Stimulated activated CD4-positive, alpha-beta T cell treated with anti-CD3 and anti-CD28 coated beads, TNF-alpha, amount 100 ng/mL, for 24 hours (primary cell): Measurements from ENCODE around the gene ARRDC2.
"Not testable (repeated sequence)": the region's sequence is repeated elsewhere in the genome, so short reads cannot be mapped to it uniquely, and the experiment has no call there.

Source experiments
- DNase-seq, 3 experiments: peaks; one replicate each; pipeline ENCODE4 v3.0.0-alpha.2; 2020; ENCODE audit warnings: low read depth in 3 of 3

ARRDC2 gene

GRCh38 chr19:18016209-18016910, 8.4 kb downstream of the ARRDC2 start:
- DNase-seq = no peak

GRCh38 chr19:18017275-18018083, 9.5 kb downstream of the ARRDC2 start:
- no peak for DNase-seq

DNA sequence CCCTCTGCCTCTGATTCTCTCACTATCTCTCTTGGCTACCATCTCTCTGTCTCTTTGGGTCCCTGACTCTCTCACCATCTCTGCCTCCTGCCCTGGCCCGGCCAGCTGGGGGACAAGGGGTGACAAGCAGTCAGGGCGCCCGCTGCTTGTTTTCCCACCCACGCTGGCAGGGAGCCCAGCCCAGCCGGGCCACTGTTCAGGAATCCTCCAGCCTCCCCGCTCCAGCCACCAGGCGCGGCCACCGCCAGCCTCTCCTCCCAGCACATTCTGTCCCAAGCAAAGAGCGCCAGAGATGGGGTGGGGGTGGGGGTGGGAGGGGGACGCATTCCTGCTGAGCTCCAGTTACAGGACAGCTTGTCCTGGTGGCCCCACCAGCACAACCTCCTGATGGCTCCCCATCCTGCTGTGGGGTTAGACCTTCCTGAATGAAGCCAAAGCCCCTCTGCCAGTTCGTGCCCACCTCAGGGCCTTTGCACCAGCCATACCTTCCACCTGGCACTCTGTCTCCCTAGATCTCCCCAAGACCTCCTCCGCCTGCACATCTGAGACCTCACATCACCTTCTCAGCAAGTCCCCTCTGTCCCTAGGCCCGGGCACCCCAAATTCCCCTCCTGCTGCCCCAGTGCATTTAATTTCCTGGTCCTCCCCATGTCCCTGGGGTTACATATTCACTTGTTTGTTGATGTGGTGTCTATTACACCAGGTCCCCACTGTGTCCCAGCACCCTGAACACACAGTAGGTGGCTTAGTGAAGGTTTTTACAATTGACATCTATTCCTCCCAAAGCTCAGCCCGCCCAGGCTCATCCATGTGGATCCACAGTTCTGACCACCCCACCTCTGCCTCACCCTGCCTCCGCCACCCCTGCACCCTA, 12.5 kb downstream of the ARRDC2 start:
- no peak for DNase-seq

DNA sequence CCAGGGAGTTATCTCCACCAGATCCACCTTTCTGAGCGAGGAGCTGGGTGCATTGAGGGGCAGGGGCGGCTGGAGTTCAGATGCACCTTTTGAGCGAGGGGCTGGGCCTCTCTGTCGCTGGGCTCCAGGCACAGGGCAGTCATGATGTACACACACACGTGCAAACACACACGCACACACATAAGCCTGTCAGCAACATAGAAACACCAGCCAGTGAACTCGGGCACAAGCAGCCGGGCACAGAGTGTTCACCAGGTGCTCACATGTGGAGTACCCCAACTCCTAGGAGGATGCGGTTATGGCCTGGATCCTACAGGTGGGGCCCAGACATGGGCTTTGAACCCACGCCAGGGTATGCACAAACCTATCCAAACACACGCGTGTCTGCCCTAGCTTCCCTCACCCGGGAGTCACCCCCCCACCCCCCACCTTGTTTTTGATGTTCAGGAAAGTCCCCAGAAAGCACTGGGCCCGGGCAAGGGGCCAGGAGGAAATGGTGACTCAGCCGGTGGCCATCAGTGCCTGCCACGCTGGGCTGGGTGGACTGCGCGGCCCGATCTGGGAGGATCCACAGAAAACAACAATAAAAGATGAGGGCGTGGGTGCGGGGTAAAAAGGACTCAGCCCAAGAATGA, 13.3 kb downstream of the ARRDC2 start:
- peak in 1 of 3 experiments; percentile 57 for DNase-seq

DNA sequence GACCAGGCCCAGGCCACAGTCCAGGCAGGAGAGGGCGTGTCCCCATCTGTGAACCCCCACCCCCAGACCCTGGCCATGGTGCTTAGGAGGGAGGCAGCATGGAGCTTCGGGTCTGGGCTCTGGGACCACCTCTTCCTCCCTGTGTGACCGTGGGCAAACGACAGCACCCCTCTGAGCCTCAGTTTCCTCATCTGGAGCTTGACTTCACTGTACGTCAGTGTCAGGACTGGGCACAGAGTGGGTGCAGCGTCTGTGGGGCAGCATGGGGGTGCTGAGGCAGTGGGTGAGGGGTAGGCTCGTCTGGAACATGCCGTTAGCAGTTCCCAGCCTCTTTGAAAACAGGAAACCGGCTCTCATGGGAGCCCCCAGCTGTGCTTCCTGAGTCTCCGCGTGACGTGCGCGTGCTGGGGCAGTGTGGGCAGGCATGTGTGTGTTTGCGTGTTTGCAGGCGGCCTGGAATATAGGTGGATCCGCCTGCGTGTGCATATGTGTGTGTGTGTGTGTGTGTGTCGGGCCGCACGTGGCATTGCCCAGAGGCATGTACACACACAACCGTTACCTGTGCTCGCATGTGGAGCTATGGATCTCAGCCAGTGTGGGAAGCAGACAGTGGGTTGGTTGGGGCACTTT, 15.8 kb downstream of the ARRDC2 start:
- DNase-seq = peak in 1 of 3 experiments; percentile 38

DNA sequence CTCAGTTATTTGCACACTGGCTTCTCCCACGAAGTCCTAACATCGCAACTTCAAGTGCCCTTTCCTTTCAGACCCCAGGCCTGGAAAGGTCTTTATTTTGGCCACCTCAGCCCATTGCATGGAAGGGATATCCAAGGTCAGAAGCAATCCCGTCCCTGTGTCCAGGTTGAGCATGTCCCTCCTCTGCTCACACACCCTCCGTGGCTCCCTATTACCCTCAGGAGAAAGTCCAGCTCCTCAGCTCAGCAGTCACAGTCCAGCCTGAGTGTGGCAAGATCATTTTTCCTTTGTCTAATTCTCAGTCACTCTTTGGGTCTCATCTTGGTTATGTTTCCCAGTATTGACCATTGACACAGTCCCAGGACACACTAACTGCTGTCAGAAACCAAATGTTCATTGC, 19.2 kb downstream of the ARRDC2 start:
- DNase-seq = no peak

DNA sequence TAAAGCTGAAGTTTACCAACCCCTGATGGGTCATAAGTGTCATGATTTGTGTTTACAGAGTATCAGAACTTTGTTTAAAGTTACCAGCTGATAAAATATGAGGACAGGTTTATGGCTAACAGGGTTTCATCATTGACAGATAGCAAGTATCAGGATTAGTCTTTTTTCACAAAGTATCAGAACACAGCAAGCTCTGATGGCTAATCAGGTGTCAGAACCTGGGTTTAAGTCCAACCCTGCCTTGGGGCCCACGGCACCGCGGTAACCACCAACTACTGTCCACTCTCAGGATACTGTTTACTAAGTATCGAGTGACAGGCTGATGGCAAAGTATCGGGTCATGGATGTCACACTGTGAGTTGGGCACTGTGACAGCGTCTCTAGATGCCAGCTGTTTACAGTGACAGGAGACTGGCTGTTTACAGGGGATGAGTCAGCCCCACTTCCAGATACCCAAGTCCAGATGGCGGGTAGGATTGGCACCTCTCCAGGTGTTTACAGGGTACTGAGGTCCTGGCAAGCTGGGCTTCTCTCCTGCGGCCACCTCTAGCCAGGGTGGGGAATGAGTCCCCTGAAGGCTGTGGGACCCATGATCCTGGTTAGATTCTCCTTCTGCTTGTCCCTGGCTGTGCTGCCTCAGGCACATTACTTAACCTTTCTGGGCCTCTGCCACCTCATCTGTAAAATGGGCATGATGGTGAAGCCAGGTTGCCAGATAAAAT, 21.8 kb downstream of the ARRDC2 start:
- DNase-seq = no peak

DNA sequence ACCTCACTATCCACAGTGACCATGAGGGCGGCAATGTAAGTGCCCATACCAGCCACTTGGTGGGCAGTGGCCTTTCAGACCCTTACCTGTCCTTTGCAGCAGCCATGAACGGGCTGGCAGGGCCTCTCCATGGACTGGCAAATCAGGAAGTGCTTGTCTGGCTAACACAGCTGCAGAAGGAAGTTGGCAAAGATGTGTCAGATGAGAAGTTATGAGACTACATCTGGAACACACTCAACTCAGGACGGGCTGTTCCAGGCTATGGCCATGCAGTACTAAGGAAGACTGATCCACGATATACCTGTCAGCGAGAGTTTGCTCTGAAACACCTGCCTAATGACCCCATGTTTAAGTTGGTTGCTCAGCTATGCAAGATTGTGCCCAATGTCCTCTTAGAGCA, 23.4 kb downstream of the ARRDC2 start:
- DNase-seq = not testable (repeated sequence)

DNA sequence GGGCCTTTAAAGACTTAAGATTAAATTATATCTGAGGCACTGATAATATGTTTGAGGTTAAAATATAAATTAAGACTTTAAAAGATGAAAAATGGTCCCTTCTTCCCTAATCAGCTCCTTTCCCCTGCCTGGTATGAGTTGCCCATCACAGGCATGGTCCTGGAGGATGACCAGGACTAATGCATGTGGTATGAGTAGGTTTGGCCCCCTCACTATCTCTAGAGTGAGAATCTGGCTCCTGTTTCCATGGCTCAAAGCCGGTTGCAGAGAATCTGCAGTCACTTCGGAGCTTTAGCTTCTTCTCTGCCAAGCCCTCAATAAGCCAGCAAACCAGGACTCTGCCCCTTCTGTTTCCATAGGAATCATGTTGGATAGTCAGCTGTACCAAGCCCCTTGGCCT, 24.1 kb downstream of the ARRDC2 start:
- DNase-seq = not testable (repeated sequence)

GRCh38 chr19:18041054-18041453, 33.1 kb downstream of the ARRDC2 start:
- no peak for DNase-seq

- DNase-seq = no peak
These were observed 35.7 kb downstream of the ARRDC2 start for GRCh38 chr19:18043676-18044075.

GRCh38 chr19:18044825-18045304, 36.9 kb downstream of the ARRDC2 start:
- peak; percentile 74 to 89 (median 81) for DNase-seq

DNA sequence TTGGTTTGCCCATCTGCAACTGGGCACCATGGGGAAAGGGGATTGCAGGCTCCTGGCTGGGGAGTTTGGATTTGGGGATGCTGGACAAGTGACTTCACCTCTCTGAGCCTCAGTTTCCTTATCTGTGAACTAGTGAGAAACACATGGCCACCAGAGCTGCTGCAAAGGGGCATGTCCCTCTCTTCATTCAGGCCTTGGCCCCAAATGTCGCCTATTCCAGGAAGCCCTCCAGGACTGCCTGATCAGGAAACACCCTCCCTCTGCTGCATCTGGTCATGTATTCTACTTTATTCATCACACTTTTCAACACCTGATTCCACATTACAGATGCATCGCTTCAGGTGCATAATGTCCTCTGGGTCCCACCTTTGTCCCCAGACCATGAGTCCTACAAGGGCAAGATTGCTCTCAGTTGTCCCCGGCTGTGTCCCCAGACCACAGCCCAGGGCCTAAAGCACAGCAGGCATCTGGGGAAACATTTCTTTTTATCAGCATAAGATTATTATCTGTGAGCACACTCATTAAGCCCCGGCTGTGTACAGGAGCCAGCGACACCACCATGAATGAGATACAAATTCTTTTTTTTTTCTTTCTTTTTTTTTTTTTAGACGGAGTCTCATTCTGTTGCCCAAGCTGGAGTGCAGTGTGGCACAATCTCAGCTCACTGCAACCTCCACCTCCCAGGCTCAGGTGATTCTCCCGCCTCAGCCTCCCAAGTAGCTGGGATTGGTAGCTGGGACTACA, 37.5 kb downstream of the ARRDC2 start:
- DNase-seq = no peak

GRCh38 chr19:18046059-18046718, 38.2 kb downstream of the ARRDC2 start:
- DNase-seq = no peak

DNA sequence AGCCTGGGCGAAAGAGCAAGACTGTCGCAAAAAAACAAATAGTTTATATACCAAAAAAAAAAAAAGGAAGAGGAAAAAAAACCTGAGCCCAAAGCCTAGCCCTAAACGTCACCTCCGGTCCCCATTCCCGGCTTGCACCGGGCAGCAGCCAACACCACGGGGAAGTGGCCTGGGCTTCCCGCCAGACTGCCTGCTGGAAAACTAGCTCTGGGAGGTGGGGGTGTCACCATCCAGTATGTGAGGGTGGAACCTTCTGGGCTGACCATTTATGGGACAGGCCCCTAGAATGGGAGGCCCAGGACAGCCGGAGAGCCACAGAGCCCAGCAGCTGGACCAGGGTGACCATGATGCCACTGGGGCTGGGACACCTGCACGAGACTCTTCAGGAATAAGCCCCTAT, 41.4 kb downstream of the ARRDC2 start:
- no peak for DNase-seq

GRCh38 chr19:18051887-18052286, 43.9 kb downstream of the ARRDC2 start:
- no peak for DNase-seq

DNA sequence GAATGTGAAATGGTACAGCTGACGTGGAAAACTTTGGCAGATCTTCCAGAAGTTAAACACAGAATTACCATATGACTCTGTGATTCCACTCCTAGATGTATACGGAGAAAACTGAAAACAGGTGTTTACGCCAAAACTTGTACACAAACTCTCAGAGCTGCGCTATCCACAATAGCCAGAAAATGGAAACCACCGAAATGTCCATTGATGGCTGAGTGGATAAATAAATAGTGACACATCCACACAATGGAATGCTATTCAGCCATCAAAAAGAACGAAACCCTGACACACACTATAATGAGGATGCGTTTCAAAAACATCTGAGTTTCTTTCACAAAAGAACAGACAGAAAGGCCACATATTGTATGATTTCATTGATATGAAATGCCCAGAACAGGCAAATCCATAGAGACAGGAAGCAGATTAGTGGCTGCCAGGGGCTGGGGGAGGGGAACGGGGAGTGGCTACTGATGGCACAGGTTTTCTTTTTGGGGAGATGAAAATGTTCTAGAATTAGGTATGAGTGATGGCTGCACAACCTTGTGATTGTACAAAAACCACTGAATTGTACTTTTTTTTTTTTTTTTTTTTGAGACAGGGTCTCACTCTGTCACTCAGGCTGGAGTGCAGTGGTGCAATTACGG, 45.7 kb downstream of the ARRDC2 start:
- no peak for DNase-seq

GRCh38 chr19:18055967-18056366, 48.0 kb downstream of the ARRDC2 start:
- DNase-seq = no peak

- no peak for DNase-seq
These were observed 49.6 kb downstream of the ARRDC2 start for GRCh38 chr19:18057557-18057956.
